Epithelial cell of proximal tubule (primary cell): ENCODE measurements around the gene C1orf74. TPM values are rescaled to one million over a fixed set of nuclear protein-coding genes. Genes with fewer than 3 reads are reported as not detected.

Source experiments
- DNase-seq: peaks from one replicate; pipeline ENCODE4 v3.0.0-alpha.2; 2011; ENCODE audit warnings: low read depth
- H3K4me3 ChIP-seq: 2 replicates; pipeline ENCODE4 v1.5.1; 2011; ENCODE audit warnings: low read depth, mild to moderate bottlenecking, low read length
- CTCF ChIP-seq: conservative IDR thresholded peaks from 2 replicates; pipeline ENCODE4 v1.5.1; 2012; ENCODE audit warnings: low read depth, mild to moderate bottlenecking, low read length
- total RNA-seq: library from RNA; depleted of rRNA; stranded (reverse); fragments of >200 nt; gene quantifications from 2 replicates; pipeline ENCODE4 v1.2.3, GENCODE V29; 2015

C1orf74 gene
- total RNA-seq, 1 donor from 2014 or later, result 4.4 TPM

- H3K4me3 ChIP-seq, result no peak overlapping the region
- TF ChIP-seq CTCF, result no peak
- no peak for DNase-seq
These were observed 12.2 kb downstream of the C1orf74 start for GRCh38 chr1:209772126-209772525.

GRCh38 chr1:209770636-209771415 is 13.5 kb downstream of the C1orf74 start:
- DNase-seq, result no peak
- no peak overlapping the region for H3K4me3 ChIP-seq
- TF ChIP-seq CTCF, result no peak

- no peak for TF ChIP-seq CTCF
- no peak overlapping the region for H3K4me3 ChIP-seq
- DNase-seq, result no peak
These were observed 14.4 kb downstream of the C1orf74 start for GRCh38 chr1:209769971-209770370.

GRCh38 chr1:209769171-209769904 is 15.0 kb downstream of the C1orf74 start:
- no peak for DNase-seq
- no peak overlapping the region for H3K4me3 ChIP-seq
- TF ChIP-seq CTCF, result no peak

- H3K4me3 ChIP-seq, result no peak overlapping the region
- no peak for TF ChIP-seq CTCF
- no peak for DNase-seq
These were observed 16.0 kb downstream of the C1orf74 start for GRCh38 chr1:209768354-209768774.

- no peak for DNase-seq
- no peak for TF ChIP-seq CTCF
These were observed 16.7 kb downstream of the C1orf74 start for GRCh38 chr1:209767706-209768105.

More at GRCh38 chr1:209767706-209768105, 16.7 kb downstream of the C1orf74 start:
- H3K4me3 ChIP-seq, result no peak overlapping the region
